ENCODE data around the gene LEMD1. TPM values are rescaled to one million over a fixed set of nuclear protein-coding genes. Genes with fewer than 3 reads are reported as not detected.
"Not testable (repeated sequence)": the region's sequence is repeated elsewhere in the genome, so short reads cannot be mapped to it uniquely, and the experiment has no call there.

Gene LEMD1
- total RNA-seq, 4 donors from 2014 or later = not detected

GRCh38 chr1:205410581-205411298, 11.1 kb downstream of the LEMD1 start:
- H3K27ac ChIP-seq (replicated peaks in 1 of 4) = no peak overlapping the region
- intact Hi-C loops (cut with DNase I) = no loop called here
- H3K36me3 ChIP-seq = no peaks in the 10 kb centered on the region
- TF ChIP-seq POLR2A (IDR thresholded peaks at IDR 0.05; ENCODE audit: low read depth) (no peak), CTCF (IDR thresholded peaks at IDR 0.05) (no peak), POLR2AphosphoS5 (IDR thresholded peaks at IDR 0.05) (no peak), EP300 (IDR thresholded peaks at IDR 0.05) (no peak)
- 86% methylated on average over 5 of the region's 5 CpGs for WGBS
- no peaks in the 10 kb centered on the region for H3K9me3 ChIP-seq
- H3K4me1 ChIP-seq = peaks cover 0 to 3% (median 0%) of the 10 kb centered on the region in 4 donors
- no peak overlapping the region for H3K4me3 ChIP-seq
- DNase-seq (ENCODE audit: extremely low spot score) = peak; percentile 4
- peaks cover 0 to 20% (median 0%) of the 10 kb centered on the region in 4 donors for H3K27me3 ChIP-seq

GRCh38 chr1:205407970-205408369, 13.9 kb downstream of the LEMD1 start:
- H3K9me3 ChIP-seq = no peaks in the 10 kb centered on the region
- H3K4me1 ChIP-seq = no peaks in the 10 kb centered on the region
- peak; percentile 89 for DNase-seq (ENCODE audit: extremely low spot score)
- WGBS = 83% methylated on average over 5 of the region's 5 CpGs
- H3K27ac ChIP-seq (replicated peaks in 1 of 4) = no peak overlapping the region
- H3K27me3 ChIP-seq = peaks cover 0 to 20% (median 0%) of the 10 kb centered on the region in 4 donors
- H3K4me3 ChIP-seq = no peak overlapping the region
- intact Hi-C loops (cut with DNase I) = no loop called here
- TF ChIP-seq EP300 (IDR thresholded peaks at IDR 0.05) (no peak), POLR2A (IDR thresholded peaks at IDR 0.05; ENCODE audit: low read depth) (no peak), POLR2AphosphoS5 (IDR thresholded peaks at IDR 0.05) (no peak), CTCF (IDR thresholded peaks at IDR 0.05) (no peak)
- H3K36me3 ChIP-seq = no peaks in the 10 kb centered on the region

- H3K36me3 ChIP-seq; H3K9me3 ChIP-seq; intact Hi-C loops (cut with DNase I); H3K4me3 ChIP-seq; H3K27ac ChIP-seq (replicated peaks in 1 of 4); H3K4me1 ChIP-seq: not testable (repeated sequence)
- WGBS = 93% methylated on average over 5 of the region's 12 CpGs
- DNase-seq (ENCODE audit: extremely low spot score) = peak; percentile 8
- H3K27me3 ChIP-seq = peaks cover 0 to 20% (median 0%) of the 10 kb centered on the region in 4 donors
These were observed 15.6 kb downstream of the LEMD1 start for GRCh38 chr1:205406252-205406651.

- intact Hi-C loops (cut with DNase I) = not testable (repeated sequence)
- 79% methylated on average over 3 of the region's 3 CpGs for WGBS
These were observed 17.4 kb downstream of the LEMD1 start for GRCh38 chr1:205404484-205404883.

GRCh38 chr1:205398586-205398985, 23.3 kb downstream of the LEMD1 start:
- Histone ChIP-seq H3K27ac (replicated peaks in 1 of 4) (no peak overlapping the region), H3K27me3 (peaks cover 0 to 11% (median 0%) of the 10 kb centered on the region in 4 donors), H3K4me1 (peaks cover 0 to 5% (median 0%) of the 10 kb centered on the region in 4 donors), H3K9me3 (no peaks in the 10 kb centered on the region), H3K36me3 (no peaks in the 10 kb centered on the region), H3K4me3 (no peak overlapping the region)
- TF ChIP-seq EP300 (IDR thresholded peaks at IDR 0.05) = no peak
- no peak for TF ChIP-seq POLR2A (IDR thresholded peaks at IDR 0.05; ENCODE audit: low read depth)
- no peak for TF ChIP-seq POLR2AphosphoS5 (IDR thresholded peaks at IDR 0.05)
- TF ChIP-seq CTCF (IDR thresholded peaks at IDR 0.05) = no peak
- intact Hi-C loops (cut with DNase I) = loop anchor here (5.0 kb wide), 1 partner anchor 124 kb away; no protein-coding TSS in a partner anchor
- DNase-seq (ENCODE audit: extremely low spot score) = peak; percentile 74
- 88% methylated on average over 4 of the region's 4 CpGs for WGBS

More at GRCh38 chr1:205404484-205404883, 17.4 kb downstream of the LEMD1 start:
- not testable (repeated sequence) for H3K27ac ChIP-seq (replicated peaks in 1 of 4); H3K4me1 ChIP-seq; H3K36me3 ChIP-seq; H3K4me3 ChIP-seq; DNase-seq (ENCODE audit: extremely low spot score); H3K9me3 ChIP-seq
- peaks cover 0 to 20% (median 0%) of the 10 kb centered on the region in 4 donors for H3K27me3 ChIP-seq
